HCT116 (cell line): ENCODE measurements around the gene CHMP1B.

Experiments used
- CTCF ChIP-seq, 3 experiments: fragments of 200-600 bp in 1 of 3; sonication (generic) in 1 of 3; IDR thresholded peaks in 2 of 3; conservative IDR thresholded peaks in 1 of 3; 2 replicates each; pipeline ENCODE4 v1.5.1; 2012 to 2017; ENCODE audit warnings: low read depth in 2 of 3, low read length in 2 of 3, antibody characterized with exemption in 1 of 3, borderline replicate concordance in 1 of 3, control low read depth in 1 of 3, mild to moderate bottlenecking in 1 of 3, mixed read lengths in 1 of 3, mixed run types in 1 of 3, moderate library complexity in 1 of 3; ENCODE audit not compliant: insufficient read depth in 1 of 3
- POLR2A ChIP-seq: IDR thresholded peaks from 2 replicates; pipeline ENCODE4 v1.7.0; 2011; ENCODE audit warnings: borderline replicate concordance; ENCODE audit not compliant: insufficient read depth, insufficient read length; ENCODE audit errors: extremely low read depth
- POLR2AphosphoS5 ChIP-seq: IDR thresholded peaks from 2 replicates; pipeline ENCODE4 v1.6.1; 2011; ENCODE audit warnings: mild to moderate bottlenecking, low read depth, low read length, moderate library complexity

DNA sequence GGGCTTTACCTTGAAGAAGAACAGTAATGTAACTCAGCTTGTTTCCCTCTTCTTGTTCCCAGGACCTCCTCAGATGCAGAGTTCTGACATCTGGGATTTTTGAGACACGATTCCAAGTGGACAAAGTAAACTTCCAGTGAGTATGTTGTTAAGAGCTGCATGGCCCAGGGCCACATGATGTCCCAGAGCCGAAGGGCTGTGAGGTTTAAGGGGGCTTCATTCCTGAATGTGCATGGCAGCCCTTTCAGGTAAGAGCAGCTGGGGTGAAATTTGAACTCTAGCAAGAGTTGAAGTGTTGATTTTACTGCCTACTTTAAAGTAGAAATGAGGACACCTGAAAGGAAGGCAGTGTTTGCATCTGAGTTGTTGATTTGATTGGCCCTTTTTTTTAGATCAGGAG lies 13.3 kb downstream of the CHMP1B start:
- TF ChIP-seq POLR2A, result no peak
- TF ChIP-seq CTCF (IDR thresholded peaks at IDR 0.05 in 2 of 3, conservative IDR thresholded peaks at IDR 0.05 in 1 of 3; ENCODE audit: borderline replicate concordance in 1 of 3, insufficient read depth in 1 of 3, low read depth in 2 of 3, low read length in 2 of 3), result no peak
- no peak for TF ChIP-seq POLR2AphosphoS5
